ENCODE data around the gene DNASE1L3. TPM values are rescaled to one million over a fixed set of nuclear protein-coding genes. Genes with fewer than 3 reads are reported as not detected.

DNASE1L3 gene
- polyA plus RNA-seq, 3 donors: 0.19 TPM; not detected in 2

- Histone ChIP-seq H3K9me3 (replicated peaks in 1 of 2; ENCODE audit: control insufficient read depth in 1 of 2, insufficient read depth in 1 of 2, low read length in 2 of 2) (no peaks in the 10 kb centered on the region), H4K20me1 (ENCODE audit: insufficient read depth, low read length) (no peaks in the 10 kb centered on the region), H3K36me3 (replicated peaks in 1 of 2; ENCODE audit: control insufficient read depth in 1 of 2, insufficient read depth in 2 of 2, low read length in 2 of 2) (peaks cover 33 to 95% of the 10 kb centered on the region in 2 donors), H3K4me3 (replicated peaks in 1 of 3; ENCODE audit: low read depth in 2 of 3, low read length in 3 of 3) (no peak overlapping the region), H3K27me3 (ENCODE audit: control insufficient read depth in 2 of 2, insufficient read depth in 2 of 2, low read length in 2 of 2) (no peaks in the 10 kb centered on the region), H3K79me2 (ENCODE audit: insufficient read depth, low read length) (no peaks in the 10 kb centered on the region), H3K27ac (ENCODE audit: low read depth in 1 of 2, low read length in 2 of 2) (no peak overlapping the region), H3K4me2 (replicated peaks; ENCODE audit: extremely low read depth, low read length, poor library complexity, severe bottlenecking) (no peak overlapping the region), H2AFZ (ENCODE audit: insufficient read depth, low read depth, low read length, poor library complexity, severe bottlenecking) (no peak overlapping the region), H3K4me1 (ENCODE audit: control insufficient read depth in 1 of 2, insufficient read depth in 2 of 2, low read length in 2 of 2) (no peaks in the 10 kb centered on the region), H3K9ac (ENCODE audit: insufficient read depth, low read length, poor library complexity, severe bottlenecking) (no peak overlapping the region)
- H3K4me1 Mint-ChIP-seq: peaks cover 1% of the 10 kb centered on the region
- H3K27ac Mint-ChIP-seq: no peak overlapping the region
- H3K9me3 Mint-ChIP-seq: peaks cover 0 to 2% (median 0%) of the 10 kb centered on the region in 7 donors
- H3K4me3 Mint-ChIP-seq: no peak overlapping the region
- DNase-seq: no peak
- H3K27me3 Mint-ChIP-seq (ENCODE audit: low read depth in 3 of 3): peaks cover 0 to 3% (median 1%) of the 10 kb centered on the region in 3 donors
- intact Hi-C loops (cut with micrococcal nuclease): no loop called here
- peaks cover 67 to 81% of the 10 kb centered on the region in 2 donors for H3K36me3 Mint-ChIP-seq
- 94% methylated on average over 10 of the region's 10 CpGs for WGBS (ENCODE audit: insufficient coverage)
- no peak for TF ChIP-seq CTCF (IDR thresholded peaks at IDR 0.05)
Observed at GRCh38 chr3:58155838-58156237, 54.9 kb downstream of the DNASE1L3 start.

GRCh38 chr3:58154626-58155449, 55.9 kb downstream of the DNASE1L3 start:
- Histone ChIP-seq H3K79me2 (ENCODE audit: insufficient read depth, low read length) (no peaks in the 10 kb centered on the region), H2AFZ (ENCODE audit: insufficient read depth, low read depth, low read length, poor library complexity, severe bottlenecking) (no peak overlapping the region), H3K4me2 (replicated peaks; ENCODE audit: extremely low read depth, low read length, poor library complexity, severe bottlenecking) (no peak overlapping the region), H3K9ac (ENCODE audit: insufficient read depth, low read length, poor library complexity, severe bottlenecking) (no peak overlapping the region), H3K27ac (ENCODE audit: low read depth in 1 of 2, low read length in 2 of 2) (no peak overlapping the region), H3K4me3 (replicated peaks in 1 of 3; ENCODE audit: low read depth in 2 of 3, low read length in 3 of 3) (no peak overlapping the region), H3K4me1 (ENCODE audit: control insufficient read depth in 1 of 2, insufficient read depth in 2 of 2, low read length in 2 of 2) (no peaks in the 10 kb centered on the region), H3K27me3 (ENCODE audit: control insufficient read depth in 2 of 2, insufficient read depth in 2 of 2, low read length in 2 of 2) (no peaks in the 10 kb centered on the region), H3K36me3 (replicated peaks in 1 of 2; ENCODE audit: control insufficient read depth in 1 of 2, insufficient read depth in 2 of 2, low read length in 2 of 2) (peaks cover 39 to 97% of the 10 kb centered on the region in 2 donors), H3K9me3 (replicated peaks in 1 of 2; ENCODE audit: control insufficient read depth in 1 of 2, insufficient read depth in 1 of 2, low read length in 2 of 2) (no peaks in the 10 kb centered on the region), H4K20me1 (ENCODE audit: insufficient read depth, low read length) (no peaks in the 10 kb centered on the region)
- peaks cover 67 to 81% of the 10 kb centered on the region in 2 donors for H3K36me3 Mint-ChIP-seq
- H3K27me3 Mint-ChIP-seq (ENCODE audit: low read depth in 3 of 3): peaks cover 0 to 3% (median 1%) of the 10 kb centered on the region in 3 donors
- peaks cover 0 to 2% (median 0%) of the 10 kb centered on the region in 7 donors for H3K9me3 Mint-ChIP-seq
- H3K27ac Mint-ChIP-seq: peak overlapping the region in 1 of 7 donors; percentile 48
- intact Hi-C loops (cut with micrococcal nuclease): no loop called here
- 99% methylated on average over 9 of the region's 10 CpGs for WGBS (ENCODE audit: insufficient coverage)
- no peak for DNase-seq
- TF ChIP-seq CTCF (IDR thresholded peaks at IDR 0.05): no peak
- H3K4me3 Mint-ChIP-seq: no peak overlapping the region
- no peaks in the 10 kb centered on the region for H3K4me1 Mint-ChIP-seq

All from CD14-positive monocyte (primary cell).